Suprapubic skin (tissue), 4 donors: Measurements from ENCODE around the gene LAPTM5.

Experiments
- CTCF ChIP-seq, 2 donors: fragments of 200-600 bp in 1 of 2; fragments of 450-650 bp in 1 of 2; sonication (generic) in 1 of 2; IDR thresholded peaks; one replicate each; pipeline ENCODE4 v1.5.1; 2016 to 2019; ENCODE audit warnings: antibody characterized with exemption in 2 of 2, mild to moderate bottlenecking in 1 of 2, moderate library complexity in 1 of 2
- POLR2A ChIP-seq, 2 donors: fragments of 450-650 bp; IDR thresholded peaks; one replicate each; pipeline ENCODE4 v1.6.1; 2017; ENCODE audit warnings: antibody characterized with exemption in 2 of 2, mild to moderate bottlenecking in 2 of 2, moderate library complexity in 2 of 2
- POLR2AphosphoS5 ChIP-seq, 3 donors: sonication (generic); formaldehyde crosslinking; IDR thresholded peaks; one replicate each; pipeline ENCODE4 v1.6.1; 2017; ENCODE audit warnings: antibody characterized with exemption in 3 of 3

- TF ChIP-seq CTCF (IDR thresholded peaks at IDR 0.05): no peak
- TF ChIP-seq POLR2A (IDR thresholded peaks at IDR 0.05): no peak
- TF ChIP-seq POLR2AphosphoS5 (IDR thresholded peaks at IDR 0.05): no peak
Observed at GRCh38 chr1:30805304-30806003, 47.9 kb upstream of the LAPTM5 start.
